DOHH2 (cell line): ENCODE data around the gene RNASEH2A.

Source experiments
- CTCF ChIP-seq: fragments of 200-600 bp; sonication (generic); IDR thresholded peaks from one replicate; pipeline ENCODE4 v1.5.1; 2014; ENCODE audit warnings: antibody characterized with exemption, mild to moderate bottlenecking, low read depth, low read length; ENCODE audit not compliant: poor library complexity, severe bottlenecking
- EZH2phosphoT487 ChIP-seq: fragments of 200-600 bp; sonication (generic); IDR thresholded peaks from 2 replicates; pipeline ENCODE4 v1.6.1; 2017; ENCODE audit warnings: borderline replicate concordance, mild to moderate bottlenecking, antibody characterized with exemption, low read length, moderate library complexity, mixed read lengths

- TF ChIP-seq CTCF (no peak), EZH2phosphoT487 (no peak)
Measured at GRCh38 chr19:12838886-12839756, 32.7 kb downstream of the RNASEH2A start.
